GM18951 (cell line): Measurements from ENCODE around the gene CNTNAP2.

Source experiments
- POLR2A ChIP-seq: IDR thresholded peaks from 4 replicates; pipeline ENCODE4 v1.6.1; 2011; ENCODE audit warnings: mild to moderate bottlenecking; ENCODE audit not compliant: insufficient read length, insufficient read depth; ENCODE audit errors: extremely low read depth
- in situ Hi-C: fragments of 300-500 bp; cut with MboI; formaldehyde crosslinking; loops from one replicate; pipeline ENCODE4 v1.12.0; 2022; ENCODE audit warnings: low sequenced_read_pairs, mixed read lengths, inconsistent platforms; ENCODE audit not compliant: unreplicated experiment

CNTNAP2 gene

DNA sequence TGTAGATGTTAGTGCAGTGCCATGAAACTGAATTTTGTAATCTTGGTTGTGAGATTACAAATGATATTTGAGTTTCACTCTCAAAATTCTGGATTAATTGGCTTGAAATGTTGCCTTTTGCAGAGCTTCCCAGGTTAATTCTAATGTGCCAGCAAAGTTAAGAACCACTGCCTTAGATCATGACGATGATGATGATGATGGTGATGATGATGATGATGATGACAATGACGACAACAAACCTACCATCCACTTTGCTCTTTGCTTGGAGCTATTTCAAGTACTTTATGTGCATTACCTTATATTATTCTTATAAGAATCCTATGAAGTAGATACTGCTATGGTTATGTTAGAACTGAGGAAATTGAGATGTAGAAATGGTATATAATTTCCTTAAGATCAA, 261.6 kb downstream of the CNTNAP2 start:
- in situ Hi-C loops, result no loop called here

DNA sequence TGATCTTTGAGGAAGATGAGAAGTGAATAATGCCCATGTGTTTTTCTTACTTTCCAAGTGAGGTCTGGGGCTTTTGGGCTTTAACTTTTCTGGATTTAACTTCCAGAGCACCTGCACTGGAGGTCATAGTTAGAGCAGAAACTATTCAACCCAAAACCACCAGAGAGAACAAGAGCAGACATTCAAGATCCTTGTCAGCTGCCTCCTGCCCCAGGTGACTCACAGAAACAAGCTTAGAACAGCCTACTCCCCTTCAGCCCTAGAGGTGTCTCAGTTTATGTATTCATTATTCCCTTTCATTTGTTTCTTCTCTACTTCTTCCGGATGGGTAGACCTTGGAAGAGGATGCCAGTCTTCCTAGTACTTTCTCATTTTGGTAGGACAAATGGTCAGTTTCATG, 270.5 kb downstream of the CNTNAP2 start:
- in situ Hi-C loops, result no loop called here
- TF ChIP-seq POLR2A, result no peak

More for the DNA sequence above, 261.6 kb downstream of the CNTNAP2 start:
- TF ChIP-seq POLR2A, result no peak

GRCh38 chr7:146388928-146389327, 272.3 kb downstream of the CNTNAP2 start:
- TF ChIP-seq POLR2A, result no peak
- in situ Hi-C loops, result no loop called here

GRCh38 chr7:146393346-146393745, 276.7 kb downstream of the CNTNAP2 start:
- in situ Hi-C loops, result no loop called here
- no peak for TF ChIP-seq POLR2A

DNA sequence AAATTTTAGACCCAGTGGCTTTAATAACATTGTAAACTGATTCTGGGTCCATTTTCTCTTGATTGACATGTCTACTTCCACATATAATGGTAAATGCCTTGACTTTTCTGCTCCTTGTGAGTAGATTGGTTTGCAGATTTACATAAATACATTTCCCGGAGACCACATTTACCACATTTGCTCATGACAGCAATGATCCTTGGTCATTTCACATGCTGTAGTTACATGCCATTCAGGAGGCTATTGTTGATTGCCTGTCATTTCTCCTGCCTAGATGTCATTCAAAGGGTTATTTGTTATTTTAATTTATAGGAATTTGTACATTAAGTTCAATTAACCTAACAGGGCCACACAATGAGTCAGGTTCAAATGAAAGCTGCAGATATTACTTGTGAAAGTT, 280.5 kb downstream of the CNTNAP2 start:
- in situ Hi-C loops, result no loop called here
- no peak for TF ChIP-seq POLR2A

- in situ Hi-C loops, result no loop called here
- no peak for TF ChIP-seq POLR2A
Observed at GRCh38 chr7:146401939-146402338, 285.3 kb downstream of the CNTNAP2 start.

GRCh38 chr7:146405737-146406136, 289.1 kb downstream of the CNTNAP2 start:
- in situ Hi-C loops, result no loop called here
- no peak for TF ChIP-seq POLR2A

DNA sequence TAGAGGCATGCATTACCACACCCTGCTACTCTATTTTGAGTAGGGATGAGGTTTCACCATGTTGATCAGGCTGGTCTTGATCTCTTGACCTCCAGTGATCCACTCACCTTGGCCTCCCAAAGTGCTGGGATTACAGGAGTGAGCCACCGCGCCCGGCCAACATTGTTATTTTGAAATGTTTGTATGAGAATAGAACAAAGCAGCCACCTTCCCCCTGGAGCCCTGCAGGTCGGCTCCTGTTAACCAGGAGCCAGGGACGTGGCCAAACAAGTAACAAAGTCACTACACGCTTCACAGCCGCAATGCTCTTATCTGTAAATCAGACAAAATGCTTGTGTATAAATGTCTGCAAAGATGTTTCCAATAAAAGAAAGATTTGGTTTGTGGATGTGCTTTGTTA, 295.4 kb downstream of the CNTNAP2 start:
- no peak for TF ChIP-seq POLR2A
- in situ Hi-C loops, result no loop called here

GRCh38 chr7:146412781-146413180, 296.2 kb downstream of the CNTNAP2 start:
- in situ Hi-C loops, result no loop called here
- TF ChIP-seq POLR2A, result no peak

DNA sequence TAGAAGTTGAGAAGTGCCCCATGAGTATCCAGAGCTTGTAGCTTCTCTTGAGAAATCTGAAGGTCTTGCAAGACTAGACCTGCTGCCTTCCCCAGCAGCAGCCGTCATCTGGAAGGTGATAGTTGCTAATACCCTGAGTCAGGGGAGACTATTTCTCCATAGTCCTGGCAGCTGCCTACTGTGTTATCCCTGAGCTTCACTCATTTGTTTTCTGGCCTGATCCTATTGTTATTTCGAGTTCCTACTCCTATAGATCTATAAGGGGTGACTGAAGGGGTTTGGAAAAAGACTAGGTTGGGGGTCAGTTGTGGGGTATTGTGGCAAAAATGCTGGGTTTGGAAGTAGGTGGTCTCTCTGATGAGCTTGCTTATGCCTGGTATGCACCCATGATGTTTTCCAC, 297.8 kb downstream of the CNTNAP2 start:
- no peak for TF ChIP-seq POLR2A
- in situ Hi-C loops, result no loop called here

- TF ChIP-seq POLR2A, result no peak
Observed at GRCh38 chr7:146414937-146415336, 298.3 kb downstream of the CNTNAP2 start.

GRCh38 chr7:146417176-146417575, 300.6 kb downstream of the CNTNAP2 start:
- TF ChIP-seq POLR2A, result no peak
- in situ Hi-C loops, result no loop called here

More at GRCh38 chr7:146414937-146415336, 298.3 kb downstream of the CNTNAP2 start:
- in situ Hi-C loops, result no loop called here

GRCh38 chr7:146423446-146423845, 306.8 kb downstream of the CNTNAP2 start:
- TF ChIP-seq POLR2A, result no peak
- in situ Hi-C loops, result no loop called here

GRCh38 chr7:146424084-146424483, 307.5 kb downstream of the CNTNAP2 start:
- TF ChIP-seq POLR2A, result no peak
- in situ Hi-C loops, result no loop called here

DNA sequence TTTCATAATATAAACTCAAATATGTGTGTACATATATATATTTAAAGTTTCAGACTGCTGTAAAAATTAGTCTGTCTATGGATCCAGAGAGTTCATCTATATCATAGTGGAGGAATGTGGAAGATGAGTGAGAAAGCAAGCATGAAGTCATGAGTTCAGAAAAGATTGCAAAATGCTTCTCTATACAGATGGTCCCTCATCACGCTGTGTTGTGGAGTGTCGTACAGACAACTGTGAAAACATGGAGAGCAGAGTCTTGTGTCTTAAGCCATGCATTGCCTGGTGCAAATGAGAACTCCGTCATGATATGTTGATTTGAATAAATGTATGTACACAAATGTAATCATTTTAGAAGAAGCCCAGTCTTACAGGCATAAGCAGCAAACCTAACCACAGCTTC, 316.9 kb downstream of the CNTNAP2 start:
- TF ChIP-seq POLR2A, result no peak
- in situ Hi-C loops, result no loop called here
